ENCODE results near the gene CD4. TPM values are rescaled to one million over a fixed set of nuclear protein-coding genes. Genes with fewer than 3 reads are reported as not detected.
A peak's percentile ranks its signal among the peaks of the same experiment; 100 is the strongest.

The CD4 gene
- total RNA-seq, 1 donor from 2014 or later = 3.8 TPM

- intact Hi-C loops (cut with DNase I) = no loop called here
- peak; percentile 96 for DNase-seq (ENCODE audit: low spot score)
Observed at GRCh38 chr12:6764011-6764828, 25.1 kb upstream of the CD4 start.

GRCh38 chr12:6765048-6765633 lies 24.2 kb upstream of the CD4 start:
- intact Hi-C loops (cut with DNase I) = loop anchor here (5.0 kb wide), 1 partner anchor 62 kb away; the partner anchor contains the start of gene P3H3
- no peak for DNase-seq (ENCODE audit: low spot score)

- DNase-seq (ENCODE audit: low spot score) = peak; percentile 93
- intact Hi-C loops (cut with DNase I) = loop anchor here (1.0 to 5.0 kb wide), 2 partner anchors 13 to 61 kb away; partner anchors contain the start of genes MLF2 and P3H3
Observed at GRCh38 chr12:6765634-6766581, 23.4 kb upstream of the CD4 start, which contains the start of gene PTMS. Gene PTMS (plus strand): TSS chr12:6766363. CDS start chr12:6766706, 343 bp downstream.

- peak; percentile 93 for DNase-seq (ENCODE audit: low spot score)
- intact Hi-C loops (cut with DNase I) = loop anchor here (1.0 to 5.0 kb wide), 2 partner anchors 13 to 61 kb away; partner anchors contain the start of genes MLF2 and P3H3
Observed at GRCh38 chr12:6766651-6767349, 22.5 kb upstream of the CD4 start.

- intact Hi-C loops (cut with DNase I) = loop anchor here (5.0 kb wide), 1 partner anchor 60 kb away; the partner anchor contains the start of gene P3H3
- no peak for DNase-seq (ENCODE audit: low spot score)
Observed at GRCh38 chr12:6767353-6768319, 21.7 kb upstream of the CD4 start.

- no peak for DNase-seq (ENCODE audit: low spot score)
- intact Hi-C loops (cut with DNase I) = loop anchor here (5.0 kb wide), 1 partner anchor 59 kb away; the partner anchor contains the start of gene P3H3
Observed at GRCh38 chr12:6768437-6768914, 20.9 kb upstream of the CD4 start.

- intact Hi-C loops (cut with DNase I) = loop anchor here (5.0 kb wide), 1 partner anchor 58 kb away; the partner anchor contains the start of gene P3H3
- DNase-seq (ENCODE audit: low spot score) = no peak
Observed at GRCh38 chr12:6768990-6769389, 20.3 kb upstream of the CD4 start.

GRCh38 chr12:6769666-6770065 lies 19.7 kb upstream of the CD4 start:
- no peak for DNase-seq (ENCODE audit: low spot score)

GRCh38 chr12:6770094-6770493 lies 19.2 kb upstream of the CD4 start:
- intact Hi-C loops (cut with DNase I) = no loop called here
- no peak for DNase-seq (ENCODE audit: low spot score)

More at GRCh38 chr12:6769666-6770065, 19.7 kb upstream of the CD4 start:
- intact Hi-C loops (cut with DNase I) = loop anchor here (5.0 kb wide), 1 partner anchor 58 kb away; the partner anchor contains the start of gene P3H3

GRCh38 chr12:6770600-6770999 lies 18.7 kb upstream of the CD4 start:
- intact Hi-C loops (cut with DNase I) = no loop called here
- no peak for DNase-seq (ENCODE audit: low spot score)

- no peak for DNase-seq (ENCODE audit: low spot score)
- intact Hi-C loops (cut with DNase I) = no loop called here
Observed at GRCh38 chr12:6771091-6771495, 18.2 kb upstream of the CD4 start.

- DNase-seq (ENCODE audit: low spot score) = no peak
- intact Hi-C loops (cut with DNase I) = no loop called here
Observed at GRCh38 chr12:6771509-6772330, 17.6 kb upstream of the CD4 start.

- no peak for DNase-seq (ENCODE audit: low spot score)
- intact Hi-C loops (cut with DNase I) = no loop called here
Observed at GRCh38 chr12:6772331-6772695, 17.0 kb upstream of the CD4 start, which contains the start of gene LAG3. Gene LAG3 (plus strand): TSS chr12:6772520. CDS start chr12:6772853, 333 bp downstream.

GRCh38 chr12:6772726-6773589 lies 16.4 kb upstream of the CD4 start:
- no peak for DNase-seq (ENCODE audit: low spot score)
- intact Hi-C loops (cut with DNase I) = no loop called here

GRCh38 chr12:6773590-6774351 lies 15.6 kb upstream of the CD4 start:
- intact Hi-C loops (cut with DNase I) = no loop called here
- DNase-seq (ENCODE audit: low spot score) = no peak

Measured in cardiac septum (tissue), 1 donor.